NCI-H524 treated with DMSO at 0.1 percent for 48 hours (cell line): ENCODE results near the gene GALNT9.

ENCODE experiments used
- DNase-seq: peaks from one replicate; lab custom pipeline; 2025; lab: John Stamatoyannopoulos, UW

The GALNT9 gene

DNA sequence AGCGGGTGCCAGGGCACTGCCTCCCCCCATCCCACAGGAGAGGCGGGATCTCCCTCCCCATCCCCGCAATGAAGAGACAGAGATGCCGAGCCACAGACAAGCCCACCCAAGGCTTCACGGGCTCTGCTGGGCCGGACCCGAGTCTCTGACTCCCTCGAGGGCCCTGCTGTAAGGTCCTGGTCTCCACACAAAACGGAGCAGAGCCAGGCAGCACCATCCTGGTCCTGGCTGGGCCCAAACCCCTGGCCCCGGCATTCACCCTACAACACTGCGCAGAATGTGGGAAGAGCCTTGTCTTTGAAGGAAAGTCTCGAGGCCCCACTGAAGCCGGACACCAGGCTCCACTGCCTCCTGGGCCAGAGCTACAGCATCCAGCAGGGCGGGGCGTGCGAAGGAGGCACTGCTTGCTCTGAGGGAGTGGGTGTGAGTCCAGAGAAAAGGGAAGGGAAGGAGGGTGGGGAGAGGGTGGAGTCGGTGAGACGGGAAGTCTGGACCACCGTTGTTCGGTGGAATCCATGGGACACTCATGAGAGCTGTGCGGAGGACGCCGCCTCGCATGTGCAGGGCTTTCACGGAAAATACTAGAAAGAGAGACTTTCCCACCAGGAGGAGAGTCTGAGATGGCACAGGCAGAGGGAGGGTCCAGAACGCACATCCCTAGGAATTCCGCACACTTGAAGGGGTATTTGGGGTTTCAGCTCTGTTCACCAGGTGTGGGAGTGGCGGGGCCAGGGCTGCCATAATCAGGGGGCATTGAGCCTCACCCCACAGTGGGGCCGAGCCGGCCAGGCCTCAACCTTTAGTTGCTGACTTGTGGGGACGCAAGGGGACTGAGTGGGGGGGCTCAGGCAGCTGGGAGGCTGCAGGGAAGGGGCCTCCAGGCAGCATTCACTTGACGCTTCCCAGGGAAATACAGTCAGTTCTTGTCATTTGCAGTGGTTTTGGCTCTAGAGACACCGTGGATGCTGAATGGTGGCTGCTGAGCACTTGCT is 36.8 kb downstream of the GALNT9 start:
- DNase-seq, result no peak

DNA sequence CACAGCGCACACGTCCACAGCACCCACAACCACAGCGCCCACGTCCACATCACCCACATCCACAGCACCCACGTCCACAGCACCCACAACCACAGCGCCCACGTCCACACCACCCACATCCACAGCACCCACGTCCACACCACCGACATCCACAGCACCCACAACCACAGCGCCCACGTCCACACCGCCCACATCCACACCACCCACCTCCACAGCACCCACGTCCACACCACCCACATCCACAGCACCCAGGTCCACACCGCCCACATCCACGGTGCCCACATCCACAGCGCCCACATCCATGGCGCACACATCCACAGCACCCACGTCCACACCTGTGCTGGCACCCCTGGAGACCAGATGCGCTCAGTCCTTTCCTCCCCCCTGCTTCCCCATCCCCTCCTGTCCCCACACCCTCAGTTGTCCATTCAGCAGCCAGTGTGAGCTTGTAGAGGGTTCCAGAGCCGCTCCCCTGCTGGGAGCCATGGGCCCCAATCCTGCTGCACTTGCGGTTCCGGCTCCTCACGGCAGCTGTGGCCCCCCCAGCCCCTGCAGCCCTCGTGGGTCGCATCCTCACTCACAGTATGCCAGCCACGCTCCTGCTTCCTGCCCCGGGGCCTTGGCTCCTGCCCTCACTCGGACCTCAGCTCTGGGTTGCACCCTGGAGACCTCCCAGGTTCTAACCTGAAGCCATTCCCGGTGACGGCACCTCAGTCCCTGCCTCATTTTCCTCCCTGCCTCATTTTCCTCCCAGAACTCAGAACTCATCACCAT is 37.8 kb downstream of the GALNT9 start:
- no peak for DNase-seq

GRCh38 chr12:132290203-132290540 is 39.2 kb downstream of the GALNT9 start:
- DNase-seq, result no peak

- DNase-seq, result no peak
Observed at GRCh38 chr12:132289356-132290202, 39.8 kb downstream of the GALNT9 start.

DNA sequence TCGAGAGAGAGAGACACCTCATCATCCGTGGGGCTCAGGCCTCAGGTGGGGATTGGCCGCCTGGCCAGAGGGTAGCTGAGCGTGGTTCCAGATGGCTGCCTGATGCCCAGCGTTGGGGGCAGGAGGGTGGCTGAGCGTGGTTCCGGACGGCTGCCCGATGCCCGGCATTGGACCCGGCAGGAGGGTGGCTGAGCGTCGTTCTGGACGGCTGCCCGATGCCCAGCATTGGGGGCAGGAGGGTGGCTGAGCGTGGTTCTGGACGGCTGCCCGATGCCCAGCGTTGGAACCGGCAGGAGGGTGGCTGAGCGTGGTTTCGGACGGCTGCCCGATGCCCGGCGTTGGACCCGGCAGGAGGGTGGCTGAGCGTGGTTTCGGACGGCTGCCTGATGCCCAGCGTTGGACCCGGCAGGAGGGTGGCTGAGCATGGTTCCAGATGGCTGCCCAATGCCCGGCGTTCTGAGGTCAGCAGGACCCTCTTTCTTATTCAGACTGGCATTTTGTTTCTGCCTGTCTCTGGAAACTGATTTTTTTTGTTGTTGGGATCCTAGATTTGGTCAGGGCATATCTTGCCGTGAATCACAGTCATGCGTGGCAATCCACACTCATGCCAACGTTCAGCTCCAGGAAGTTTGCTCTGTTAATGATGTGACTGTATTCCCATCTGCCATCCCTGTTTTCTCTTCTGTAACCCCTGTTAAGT is 40.7 kb downstream of the GALNT9 start:
- DNase-seq, result no peak

DNA sequence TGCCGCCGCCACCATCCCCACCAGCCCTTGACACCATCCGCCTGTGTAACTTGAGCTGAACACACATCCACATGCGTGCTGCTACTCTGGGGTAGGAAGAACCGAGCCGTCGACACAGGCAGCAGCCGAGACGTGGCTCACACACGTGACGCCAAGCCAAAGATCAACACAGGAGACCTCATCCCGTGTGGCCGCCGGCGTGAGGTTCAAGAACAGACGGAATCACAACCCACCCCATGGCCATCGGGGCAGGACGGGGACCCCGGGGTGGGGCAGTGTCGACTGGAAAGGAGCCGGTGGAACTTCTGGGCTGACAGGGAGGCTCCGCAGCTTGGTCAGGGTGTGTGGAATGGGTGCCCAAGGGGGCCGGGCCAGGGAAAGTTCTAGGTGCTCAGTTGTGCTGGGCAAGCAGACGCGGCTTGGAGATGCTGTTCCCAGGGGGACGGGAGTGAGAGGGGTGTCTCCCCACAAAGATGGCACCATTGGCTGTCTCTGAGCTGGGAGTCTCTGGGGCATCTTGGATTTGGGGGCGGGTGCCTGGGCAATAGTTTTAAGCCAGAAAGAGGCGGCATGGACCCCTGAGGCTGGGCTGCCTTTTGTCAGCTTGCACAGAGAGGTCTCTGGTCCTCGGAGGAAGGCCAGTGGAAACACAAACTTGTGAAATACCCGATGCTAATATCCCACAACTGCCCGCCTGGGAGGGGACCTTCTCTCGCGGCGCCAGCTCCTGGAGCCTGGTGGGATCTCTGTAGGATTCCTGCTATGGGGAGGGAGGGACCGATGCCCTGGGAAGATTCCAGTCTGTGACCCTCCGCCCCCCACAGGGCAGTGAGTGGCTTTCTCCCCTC is 41.8 kb downstream of the GALNT9 start:
- DNase-seq, result no peak

DNA sequence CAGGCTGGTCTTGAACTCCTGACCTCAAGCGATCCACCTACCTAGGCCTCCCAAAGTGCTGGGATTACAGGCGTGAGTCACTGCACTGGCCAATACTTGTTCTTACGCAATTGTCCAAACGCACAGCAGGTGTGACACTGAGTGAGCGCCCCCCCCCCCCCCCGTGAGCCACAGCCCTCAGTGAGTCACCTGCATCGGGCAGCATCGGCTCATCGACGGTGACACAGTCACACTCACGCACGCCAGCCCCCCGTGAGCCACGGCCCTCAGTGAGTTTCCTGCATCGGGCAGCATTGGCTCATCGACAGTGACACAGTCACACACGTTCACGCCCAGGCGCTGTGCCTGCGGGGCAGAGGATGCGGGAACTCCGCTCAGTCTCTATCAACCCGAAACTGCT is 42.5 kb downstream of the GALNT9 start:
- DNase-seq, result no peak

- no peak for DNase-seq
Observed at GRCh38 chr12:132285991-132286681, 43.3 kb downstream of the GALNT9 start.

DNA sequence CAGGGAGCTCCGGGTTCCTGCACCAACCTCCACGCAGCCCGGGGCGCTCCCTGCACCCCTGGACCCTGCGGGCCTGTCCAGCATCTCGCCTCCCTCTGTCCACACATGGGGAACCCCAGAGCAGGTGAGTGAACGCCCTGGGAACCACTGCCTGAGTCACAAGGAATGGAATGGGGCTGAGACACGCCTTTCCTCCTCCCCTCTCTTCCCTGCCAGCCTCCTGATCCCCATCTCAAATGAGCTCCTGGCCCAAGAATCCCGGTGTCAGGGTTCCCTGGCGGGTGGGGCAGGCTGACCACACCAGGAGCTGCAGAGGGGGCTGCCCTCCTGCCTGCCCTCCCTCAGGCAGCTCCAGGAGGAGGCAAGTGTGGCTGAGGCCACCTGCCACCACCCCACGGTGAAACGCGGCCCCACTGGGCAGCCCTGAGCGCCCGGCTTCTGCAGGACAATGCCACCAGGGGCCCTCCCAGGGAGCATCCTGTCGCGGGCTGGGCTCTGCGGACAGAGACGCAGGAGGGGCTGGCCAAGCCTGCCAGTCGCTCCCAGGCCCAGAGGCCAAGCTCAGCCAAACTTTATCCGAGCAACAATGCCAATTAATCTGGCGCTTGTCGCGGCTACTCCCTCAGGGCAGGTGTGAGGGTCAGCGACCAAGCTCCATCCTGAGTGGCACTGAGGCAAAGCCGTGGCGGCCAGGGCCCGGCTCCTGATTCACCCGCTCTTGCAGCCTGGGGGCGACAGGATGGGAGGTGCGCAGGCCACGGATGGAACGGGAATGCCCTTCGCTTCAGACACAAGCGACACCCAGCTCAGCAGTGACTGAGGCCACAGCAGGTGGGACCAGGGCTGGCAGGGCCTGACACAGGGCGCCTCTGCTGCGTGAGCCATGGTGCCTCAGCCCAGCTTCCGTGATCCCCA is 44.3 kb downstream of the GALNT9 start:
- DNase-seq, result no peak

DNA sequence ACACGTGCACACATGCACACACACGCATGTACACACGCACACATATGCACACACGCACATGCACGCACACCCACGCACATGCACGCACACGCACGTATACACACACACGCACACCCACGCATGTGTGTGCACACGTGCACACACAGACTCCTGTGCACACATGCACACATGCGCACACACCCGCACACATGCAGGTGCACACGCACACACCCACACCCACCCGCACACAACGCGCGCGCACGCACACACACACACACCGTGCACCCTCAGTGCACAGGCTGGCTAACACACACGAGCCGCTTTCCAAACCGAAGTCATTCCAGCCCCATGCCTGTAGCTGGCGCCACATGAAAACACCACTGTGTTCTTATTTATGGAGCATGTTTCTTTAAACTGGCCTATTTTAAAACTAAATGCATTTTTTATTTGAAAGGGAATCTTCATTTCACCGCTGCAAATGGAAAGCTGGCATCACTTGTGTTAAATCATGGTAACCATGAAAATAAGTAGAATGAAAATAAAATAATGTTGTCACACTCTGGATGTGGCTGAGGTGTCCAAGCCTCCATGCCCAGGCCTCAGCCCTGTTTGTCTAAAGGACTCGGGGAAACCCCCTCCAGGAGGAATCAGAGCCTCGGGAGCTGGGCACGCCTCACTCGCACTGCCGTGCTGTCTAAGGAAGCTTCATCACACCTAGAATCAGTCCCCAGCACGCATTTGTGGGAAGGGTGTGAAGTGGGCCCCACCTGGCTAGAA is 45.1 kb downstream of the GALNT9 start:
- no peak for DNase-seq

- DNase-seq, result no peak
Observed at GRCh38 chr12:132282950-132283771, 46.2 kb downstream of the GALNT9 start.

DNA sequence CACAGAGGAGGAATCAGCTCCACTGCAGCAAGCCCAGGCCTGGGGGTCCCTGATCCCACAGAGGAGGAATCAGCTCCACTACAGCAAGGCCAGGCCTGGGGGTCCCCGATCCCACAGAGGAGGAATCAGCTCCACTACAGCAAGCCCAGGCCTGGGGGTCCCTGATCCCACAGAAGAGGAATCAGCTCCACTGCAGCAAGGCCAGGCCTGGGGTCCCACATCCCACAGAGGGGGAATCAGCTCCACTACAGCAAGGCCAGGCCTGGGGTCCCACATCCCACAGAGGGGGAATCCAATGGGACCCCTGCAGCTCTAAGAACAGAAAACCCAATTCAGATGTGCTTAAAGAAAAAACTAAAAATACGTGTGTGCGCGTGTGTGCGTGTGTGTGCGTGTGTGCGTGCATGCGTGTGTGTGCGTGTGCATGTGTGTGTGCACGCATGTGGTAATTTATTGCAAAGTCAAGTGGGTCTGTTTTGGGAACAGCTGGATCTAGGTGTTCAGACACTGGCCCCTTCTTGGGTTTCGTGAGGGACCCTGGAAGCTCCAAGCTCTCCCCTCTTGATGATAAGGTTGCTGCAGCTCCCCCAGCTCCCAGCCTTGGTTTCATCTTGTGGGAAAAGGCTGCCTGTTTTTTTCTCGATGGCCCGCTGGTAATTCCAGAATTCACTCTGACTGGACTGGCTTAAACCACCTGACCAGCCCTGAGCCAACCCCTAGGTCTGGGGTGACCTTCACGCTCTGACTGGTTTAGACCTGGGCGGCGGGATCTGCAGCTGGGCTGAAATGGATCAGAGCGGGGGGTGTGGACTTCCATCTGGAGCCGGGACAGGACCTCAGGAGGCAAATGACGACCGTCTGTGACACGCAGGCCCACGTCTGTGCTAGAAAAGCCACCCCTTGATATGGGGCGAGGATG is 47.1 kb downstream of the GALNT9 start:
- DNase-seq, result no peak

GRCh38 chr12:132281038-132281437 is 48.4 kb downstream of the GALNT9 start:
- no peak for DNase-seq

DNA sequence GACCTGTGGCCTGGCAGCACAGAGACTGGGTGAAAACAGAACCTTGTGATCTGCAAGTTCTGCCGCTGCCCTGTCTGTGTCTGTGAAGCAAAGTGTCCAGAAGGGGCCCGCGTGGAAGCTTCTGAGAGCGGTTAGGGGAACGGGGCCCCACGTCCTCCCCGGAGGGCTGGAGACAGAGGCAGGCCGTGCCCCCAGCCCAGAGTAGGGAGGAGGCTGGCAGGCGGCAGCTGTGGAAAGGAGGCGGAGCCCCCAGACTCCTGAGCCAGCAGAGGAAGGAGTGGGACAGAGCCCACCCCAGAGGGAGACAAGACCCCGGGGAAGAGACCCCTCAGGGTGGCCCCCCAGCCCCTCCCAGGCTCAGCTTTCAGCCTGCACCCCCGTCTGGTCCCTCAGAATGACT is 49.0 kb downstream of the GALNT9 start:
- no peak for DNase-seq

DNA sequence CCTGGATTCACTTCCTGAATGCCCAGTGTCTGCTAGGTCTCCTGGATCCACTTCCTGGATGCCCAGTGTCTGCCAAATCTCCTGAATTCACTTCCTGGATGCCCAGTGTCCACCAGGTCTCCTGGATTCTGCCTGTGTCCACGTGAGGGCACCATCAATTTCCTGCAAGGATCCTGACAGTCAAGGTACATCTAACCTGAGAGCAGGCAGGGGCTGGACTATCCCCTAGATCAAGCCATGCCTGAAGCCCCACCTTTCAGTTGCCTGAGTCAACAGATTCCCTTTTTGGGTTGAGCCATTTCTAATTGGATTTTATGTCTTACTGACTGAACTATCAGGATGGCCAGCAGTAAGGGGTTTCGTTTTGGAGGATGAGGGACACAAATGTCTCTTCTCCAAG is 49.5 kb downstream of the GALNT9 start:
- no peak for DNase-seq

DNA sequence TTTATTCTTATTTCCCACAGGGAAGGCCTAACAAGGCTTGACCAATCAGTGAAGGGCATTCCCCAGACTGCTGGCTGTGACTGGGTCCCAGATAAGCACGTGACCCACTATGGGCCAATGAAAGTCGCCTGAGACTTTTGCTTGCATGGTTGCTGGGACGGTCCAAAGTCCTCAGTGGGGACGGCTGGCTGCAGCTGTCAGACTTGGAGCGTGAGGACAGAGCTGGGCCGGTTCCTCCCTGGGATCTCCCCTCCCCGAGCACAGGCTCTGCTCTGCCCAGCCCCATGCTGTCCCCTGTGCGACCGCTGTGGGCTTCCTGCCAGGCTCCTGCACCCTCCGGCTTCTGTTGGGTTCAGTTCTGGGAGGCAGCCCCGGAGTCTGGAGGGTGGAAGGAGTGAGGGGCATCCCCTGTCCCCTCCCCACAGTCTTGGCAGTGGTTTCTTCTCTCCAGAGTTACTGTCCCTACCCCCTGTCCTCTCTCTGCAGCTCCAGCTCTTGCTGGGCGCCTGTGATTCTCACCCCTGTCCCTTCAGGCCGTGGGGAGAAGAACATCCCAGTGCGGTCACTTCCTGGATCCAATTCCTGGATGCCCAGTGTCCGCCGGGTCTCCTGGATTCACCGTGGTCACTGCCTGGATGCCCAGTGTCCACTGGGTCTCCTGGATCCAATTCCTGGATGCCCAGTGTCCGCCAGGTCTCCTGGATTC is 50.1 kb downstream of the GALNT9 start:
- no peak for DNase-seq
